ENCODE data around the gene B3GNT2.

B3GNT2 gene

GRCh38 chr2:62177392-62178049, 18.4 kb upstream of the B3GNT2 start:
- no peaks in the 10 kb centered on the region for H3K4me1 Mint-ChIP-seq
- no peak for DNase-seq (ENCODE audit: low spot score in 2 of 2)
- ATAC-seq, result no peak
- H3K9me3 Mint-ChIP-seq, result no peaks in the 10 kb centered on the region
- no peak overlapping the region for H3K4me3 Mint-ChIP-seq
- no peak overlapping the region for H3K27ac Mint-ChIP-seq
- H3K36me3 Mint-ChIP-seq, result no peaks in the 10 kb centered on the region

- no peaks in the 10 kb centered on the region for H3K36me3 Mint-ChIP-seq
- no peak for DNase-seq (ENCODE audit: low spot score in 2 of 2)
- ATAC-seq, result no peak
- no peaks in the 10 kb centered on the region for H3K4me1 Mint-ChIP-seq
- H3K4me3 Mint-ChIP-seq, result no peak overlapping the region
- no peak overlapping the region for H3K27ac Mint-ChIP-seq
- no peaks in the 10 kb centered on the region for H3K9me3 Mint-ChIP-seq
Measured at GRCh38 chr2:62178741-62179271, 17.1 kb upstream of the B3GNT2 start.

DNA sequence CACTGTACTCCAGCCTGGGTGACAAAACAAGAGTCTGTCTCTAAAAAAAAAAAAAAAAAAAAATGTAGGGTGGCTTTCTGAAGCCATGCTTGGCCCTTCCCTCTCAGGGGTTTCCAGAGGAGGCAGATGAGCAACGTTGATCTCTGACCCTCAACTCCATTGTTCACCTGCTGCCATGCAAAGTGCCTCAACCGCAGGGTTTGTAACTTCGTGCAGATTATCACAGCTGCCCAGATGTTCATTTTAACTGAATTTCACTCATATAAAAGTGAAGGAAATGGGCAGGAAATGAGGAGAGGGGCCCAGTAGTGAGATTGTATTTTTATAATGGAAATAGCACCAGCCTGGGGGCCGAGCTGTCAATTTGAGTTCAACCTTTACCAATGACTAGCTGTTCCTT, 14.9 kb upstream of the B3GNT2 start:
- Mint-ChIP-seq H3K27ac (no peak overlapping the region), H3K9me3 (no peaks in the 10 kb centered on the region), H3K4me1 (no peaks in the 10 kb centered on the region), H3K36me3 (no peaks in the 10 kb centered on the region), H3K4me3 (no peak overlapping the region)
- DNase-seq (ENCODE audit: low spot score in 2 of 2) (no peak), ATAC-seq (no peak)

GRCh38 chr2:62181843-62182242, 14.1 kb upstream of the B3GNT2 start:
- Mint-ChIP-seq H3K9me3 (no peaks in the 10 kb centered on the region), H3K36me3 (no peaks in the 10 kb centered on the region), H3K4me3 (no peak overlapping the region), H3K27ac (no peak overlapping the region), H3K4me1 (no peaks in the 10 kb centered on the region)
- DNase-seq (ENCODE audit: low spot score in 2 of 2) (no peak), ATAC-seq (no peak)

DNA sequence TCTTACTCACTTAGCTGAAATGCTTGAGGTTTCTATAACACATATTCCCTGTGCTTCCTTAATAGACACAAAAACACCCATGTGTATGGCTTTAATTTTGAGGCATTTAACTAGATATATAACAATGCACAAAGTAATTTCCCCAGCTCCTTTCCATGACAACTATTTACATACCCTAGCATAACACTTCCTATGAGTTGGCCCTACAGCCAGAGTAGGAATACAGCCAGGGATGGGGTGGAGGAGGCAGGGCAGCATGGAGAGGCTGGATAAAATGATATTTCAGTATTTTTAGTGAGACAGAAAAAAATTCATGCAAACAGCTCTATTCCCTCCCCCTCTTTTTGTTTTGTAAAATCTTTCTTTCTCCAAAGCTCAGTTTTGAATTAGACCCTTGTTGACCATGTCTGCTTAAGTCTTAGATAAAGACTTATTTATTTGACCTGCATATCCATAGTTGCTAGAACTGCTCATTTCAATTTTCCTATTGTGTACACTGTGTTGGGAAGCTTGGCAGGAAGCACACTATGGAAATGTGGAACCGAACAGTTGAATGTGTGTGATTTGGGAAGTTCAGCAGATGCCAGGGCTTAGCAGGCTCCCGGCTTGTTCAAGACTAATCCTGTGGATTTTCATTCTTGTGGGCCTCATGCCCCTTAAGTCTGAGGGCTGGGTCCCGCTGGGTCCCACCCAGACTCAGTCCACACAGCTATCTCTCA, 11.2 kb upstream of the B3GNT2 start:
- DNase-seq (ENCODE audit: low spot score in 2 of 2) (no peak), ATAC-seq (no peak)
- no peaks in the 10 kb centered on the region for H3K36me3 Mint-ChIP-seq

DNA sequence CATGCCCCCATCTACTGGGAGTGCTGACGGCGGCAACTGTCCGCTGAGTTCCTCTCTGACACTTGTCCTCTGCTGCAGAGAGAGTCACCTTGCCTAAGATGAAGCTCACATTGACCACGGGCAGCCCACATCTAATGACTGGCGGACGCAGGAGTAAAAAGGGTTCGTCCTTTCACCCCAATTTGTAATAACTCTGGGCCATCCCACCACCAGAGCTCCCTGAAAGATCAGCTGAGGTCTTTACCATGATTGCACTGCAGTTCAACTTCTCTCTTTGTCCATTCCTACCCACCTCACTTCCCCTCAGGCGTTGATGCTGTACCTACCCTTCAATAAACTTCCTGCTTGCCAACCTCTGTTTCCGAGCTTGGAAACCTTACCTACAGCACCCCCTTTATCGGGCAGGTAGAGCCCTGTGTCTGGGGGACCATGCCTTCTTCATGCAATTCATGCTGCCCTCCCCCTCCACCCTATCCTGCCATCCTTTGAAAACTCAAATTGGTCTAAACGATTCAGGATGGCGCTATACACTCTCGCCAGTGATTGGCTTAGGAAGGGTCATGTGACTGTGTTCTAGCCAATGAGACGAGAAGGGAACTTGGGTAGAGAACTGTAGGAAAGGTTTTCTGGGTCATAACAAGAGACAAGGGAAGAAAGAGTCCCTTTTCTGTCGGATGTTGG, 10.3 kb upstream of the B3GNT2 start:
- Mint-ChIP-seq H3K4me3 (no peak overlapping the region), H3K4me1 (no peaks in the 10 kb centered on the region), H3K36me3 (no peaks in the 10 kb centered on the region), H3K27ac (no peak overlapping the region), H3K9me3 (no peaks in the 10 kb centered on the region)
- ATAC-seq, result no peak
- DNase-seq (ENCODE audit: low spot score in 2 of 2), result no peak

More for the DNA sequence above, 11.2 kb upstream of the B3GNT2 start:
- no peaks in the 10 kb centered on the region for H3K4me1 Mint-ChIP-seq
- H3K27ac Mint-ChIP-seq, result no peak overlapping the region
- no peaks in the 10 kb centered on the region for H3K9me3 Mint-ChIP-seq
- H3K4me3 Mint-ChIP-seq, result no peak overlapping the region

- DNase-seq (ENCODE audit: low spot score in 2 of 2) (no peak), ATAC-seq (no peak)
- no peak overlapping the region for H3K27ac Mint-ChIP-seq
- no peak overlapping the region for H3K4me3 Mint-ChIP-seq
- H3K9me3 Mint-ChIP-seq, result no peaks in the 10 kb centered on the region
- no peaks in the 10 kb centered on the region for H3K4me1 Mint-ChIP-seq
- no peaks in the 10 kb centered on the region for H3K36me3 Mint-ChIP-seq
Measured at GRCh38 chr2:62186156-62186905, 9.6 kb upstream of the B3GNT2 start.

DNA sequence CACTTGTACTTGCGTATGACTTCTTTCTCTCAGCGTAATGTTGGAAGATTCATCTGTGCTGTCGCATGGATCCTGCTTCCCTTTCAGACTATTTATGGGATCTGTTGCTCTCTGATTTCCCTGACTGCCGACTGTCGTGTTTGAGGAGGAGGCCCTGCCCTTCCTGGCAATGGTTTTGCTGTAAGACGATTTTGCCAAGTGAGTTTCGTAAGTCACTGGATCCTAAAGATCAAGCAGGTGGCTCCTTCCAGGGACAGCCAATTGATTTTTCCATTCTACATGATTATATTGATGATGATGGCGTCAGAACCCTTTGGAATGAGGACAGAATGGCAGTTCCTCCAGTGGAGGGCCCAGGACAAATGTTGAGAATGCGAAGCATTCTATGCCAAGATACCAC, 8.7 kb upstream of the B3GNT2 start:
- H3K9me3 Mint-ChIP-seq, result no peaks in the 10 kb centered on the region
- H3K27ac Mint-ChIP-seq, result no peak overlapping the region
- DNase-seq (ENCODE audit: low spot score in 2 of 2) (no peak), ATAC-seq (no peak)
- H3K4me1 Mint-ChIP-seq, result no peaks in the 10 kb centered on the region
- H3K4me3 Mint-ChIP-seq, result no peak overlapping the region
- no peaks in the 10 kb centered on the region for H3K36me3 Mint-ChIP-seq

- no peaks in the 10 kb centered on the region for H3K36me3 Mint-ChIP-seq
- H3K4me3 Mint-ChIP-seq, result no peak overlapping the region
- H3K9me3 Mint-ChIP-seq, result no peaks in the 10 kb centered on the region
- no peaks in the 10 kb centered on the region for H3K4me1 Mint-ChIP-seq
- H3K27ac Mint-ChIP-seq, result no peak overlapping the region
- ATAC-seq (no peak), DNase-seq (ENCODE audit: low spot score in 2 of 2) (no peak)
Measured at GRCh38 chr2:62188416-62188815, 7.5 kb upstream of the B3GNT2 start.

DNA sequence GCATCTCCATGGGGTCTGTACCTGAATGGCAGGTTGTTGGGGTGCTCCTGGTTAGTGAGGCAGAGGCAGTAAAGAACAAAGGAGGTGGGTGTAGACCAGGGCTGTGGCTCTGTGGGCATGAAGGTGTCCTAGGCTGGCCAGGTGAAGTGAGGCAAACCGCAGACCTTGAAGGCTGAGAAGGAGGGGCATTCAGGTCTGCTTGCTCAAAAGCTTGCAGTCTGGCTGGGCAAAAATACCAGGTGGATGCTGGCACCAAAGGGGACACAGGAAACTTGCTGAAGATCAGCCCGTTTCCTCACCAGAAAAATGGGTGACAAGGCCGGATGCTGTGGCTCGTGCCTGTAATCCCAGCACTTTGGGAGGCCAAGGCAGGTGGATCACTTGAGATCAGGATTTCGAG, 6.7 kb upstream of the B3GNT2 start:
- ATAC-seq (no peak), DNase-seq (ENCODE audit: low spot score in 2 of 2) (no peak)
- no peaks in the 10 kb centered on the region for H3K36me3 Mint-ChIP-seq
- H3K4me1 Mint-ChIP-seq, result no peaks in the 10 kb centered on the region
- no peak overlapping the region for H3K27ac Mint-ChIP-seq
- no peaks in the 10 kb centered on the region for H3K9me3 Mint-ChIP-seq
- H3K4me3 Mint-ChIP-seq, result no peak overlapping the region

- peaks cover 1% of the 10 kb centered on the region for H3K36me3 Mint-ChIP-seq
- no peak for DNase-seq (ENCODE audit: low spot score in 2 of 2)
Measured at GRCh38 chr2:62192811-62193210, 3.1 kb upstream of the B3GNT2 start.

DNA sequence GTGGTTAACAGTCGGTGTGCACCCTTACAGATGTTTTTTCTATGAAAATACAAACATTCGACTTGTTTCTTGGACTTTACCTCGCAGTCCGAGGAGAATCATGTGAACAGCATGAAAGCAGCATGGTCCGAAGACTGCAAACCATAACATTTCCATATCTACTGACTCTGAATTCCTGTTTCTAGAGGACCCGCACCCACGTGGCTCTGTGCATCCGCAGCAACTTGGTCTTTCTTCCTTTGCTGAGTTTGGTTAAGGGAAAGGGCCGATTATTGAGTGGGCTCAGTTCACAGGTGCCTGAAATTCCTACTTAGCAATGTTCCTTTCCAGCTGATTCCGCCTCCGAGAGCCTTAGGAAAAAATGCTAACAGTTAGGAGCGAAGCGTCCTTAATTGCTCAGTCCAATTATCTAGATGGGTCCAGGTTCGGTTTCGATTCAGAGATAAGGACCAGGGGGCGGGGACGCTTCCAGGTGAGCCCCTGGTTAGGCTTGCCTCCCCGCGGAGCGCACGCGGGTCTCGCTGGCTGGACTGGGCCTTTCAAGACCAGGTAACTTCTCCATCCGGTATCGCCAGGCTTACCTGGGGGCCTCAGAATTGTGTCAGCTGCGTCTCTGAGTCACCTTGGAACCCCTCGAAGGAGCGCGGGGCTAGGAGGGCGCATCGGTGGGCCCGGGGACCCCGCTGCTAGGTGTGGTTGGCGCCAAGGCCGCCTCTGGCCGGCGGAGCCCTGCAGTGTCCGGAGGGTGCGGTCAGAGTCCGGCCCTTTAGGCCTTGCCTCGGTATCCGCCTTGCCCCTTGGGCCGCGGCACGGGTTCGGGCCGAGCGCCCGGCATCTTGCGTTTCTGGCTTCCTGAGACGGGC, 1.1 kb upstream of the B3GNT2 start:
- H3K27ac Mint-ChIP-seq, result no peak overlapping the region
- ATAC-seq (no peak), DNase-seq (ENCODE audit: low spot score in 2 of 2) (no peak)
- no peaks in the 10 kb centered on the region for H3K9me3 Mint-ChIP-seq
- peak overlapping the region; percentile 89 for H3K4me3 Mint-ChIP-seq
- H3K4me1 Mint-ChIP-seq, result peaks cover 19% of the 10 kb centered on the region
- peaks cover 6% of the 10 kb centered on the region for H3K36me3 Mint-ChIP-seq

More at GRCh38 chr2:62192811-62193210, 3.1 kb upstream of the B3GNT2 start:
- no peak overlapping the region for H3K27ac Mint-ChIP-seq
- peaks cover 3% of the 10 kb centered on the region for H3K4me1 Mint-ChIP-seq
- H3K9me3 Mint-ChIP-seq, result no peaks in the 10 kb centered on the region
- ATAC-seq, result no peak
- H3K4me3 Mint-ChIP-seq, result no peak overlapping the region

DNA sequence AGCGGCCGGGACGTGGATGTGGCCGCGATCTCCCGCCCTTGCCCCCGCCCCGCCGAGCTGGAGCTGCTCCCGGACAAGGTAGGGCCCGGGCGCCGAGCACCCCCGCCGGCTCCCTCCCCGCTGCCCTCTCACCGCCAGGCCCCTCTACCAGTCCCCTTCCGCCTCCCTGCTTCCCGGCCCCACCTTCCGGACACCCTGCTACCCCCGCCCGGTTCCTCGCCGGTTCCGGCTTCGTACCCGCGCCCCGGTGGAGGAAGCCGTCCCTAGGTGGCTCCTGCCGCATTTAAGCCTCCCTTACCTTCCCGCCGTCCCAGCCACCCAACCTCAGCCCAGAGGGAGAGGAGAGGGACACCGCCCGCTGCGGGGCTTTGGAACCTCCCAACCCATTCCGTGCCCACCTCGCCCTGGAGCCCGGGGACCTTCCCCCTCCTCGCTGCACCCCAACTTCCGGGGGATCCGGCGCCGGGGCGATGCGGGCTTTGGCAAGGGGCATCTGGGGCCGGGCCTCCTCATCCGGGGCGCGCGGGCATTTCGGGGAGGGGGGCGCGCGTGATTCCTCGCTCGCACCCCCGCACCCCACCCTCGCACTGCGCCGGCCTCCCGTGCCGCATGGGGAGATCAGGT, 475 bp downstream of the B3GNT2 start:
- H3K9me3 Mint-ChIP-seq, result no peaks in the 10 kb centered on the region
- peak overlapping the region; percentile 90 for H3K27ac Mint-ChIP-seq
- H3K4me1 Mint-ChIP-seq, result peaks cover 35% of the 10 kb centered on the region
- peak; percentile 37 to 84 for DNase-seq (ENCODE audit: low spot score in 2 of 2)
- peak; percentile 65 for ATAC-seq
- peak overlapping the region; percentile 89 for H3K4me3 Mint-ChIP-seq
- peaks cover 6% of the 10 kb centered on the region for H3K36me3 Mint-ChIP-seq

Measured in stimulated activated effector memory CD8-positive, alpha-beta T cell treated with anti-CD3 and anti-CD28 coated beads, Interleukin-12 subunit alpha, Interleukin-12 subunit beta, amount 100 ng/mL, for 72 hours (primary cell).